Gastroesophageal sphincter (tissue), 4 donors: Measurements from ENCODE around the gene LCTL. TPM values are rescaled to one million over a fixed set of nuclear protein-coding genes. Genes with fewer than 3 reads are reported as not detected.

Source experiments
- ATAC-seq: fragments of 150-250 bp; one replicate; pipeline ENCODE4 v1.9.1; 2016; ENCODE audit warnings: mild to moderate bottlenecking, moderate library complexity
- H3K27ac ChIP-seq, 4 donors: fragments of 200-600 bp; sonication (generic) in 3 of 4; 1 replicate in 3 of 4; 2 replicates in 1 of 4; pipeline ENCODE4 v1.5.1; 2016 to 2019
- H3K27me3 ChIP-seq: fragments of 200-600 bp; sonication (generic); one replicate; pipeline ENCODE4 v1.5.1; 2019
- H3K36me3 ChIP-seq, 2 donors: fragments of 200-600 bp; sonication (generic); one replicate each; pipeline ENCODE4 v1.5.1; 2019; ENCODE audit warnings: control low read depth in 1 of 2
- H3K4me1 ChIP-seq, 3 donors: fragments of 200-600 bp; sonication (generic); 1 replicate in 2 of 3; 2 replicates in 1 of 3; pipeline ENCODE4 v1.5.1; 2016 to 2019; ENCODE audit warnings: control low read depth in 2 of 3
- H3K4me3 ChIP-seq, 2 donors: fragments of 200-600 bp; sonication (generic); one replicate each; pipeline ENCODE4 v1.5.1; 2019; ENCODE audit warnings: mild to moderate bottlenecking in 1 of 2, moderate library complexity in 1 of 2
- H3K9me3 ChIP-seq, 3 donors: fragments of 200-600 bp; sonication (generic); one replicate each; pipeline ENCODE4 v1.5.1; 2017 to 2019; ENCODE audit warnings: control low read depth in 2 of 3
- EP300 ChIP-seq: sonication (generic); formaldehyde crosslinking; IDR thresholded peaks from one replicate; pipeline ENCODE4 v1.6.1; 2017; ENCODE audit warnings: antibody characterized with exemption, mild to moderate bottlenecking
- POLR2A ChIP-seq, 2 donors: fragments of 450-650 bp; IDR thresholded peaks; one replicate each; pipeline ENCODE4 v1.6.1; 2017; ENCODE audit warnings: antibody characterized with exemption in 2 of 2, mild to moderate bottlenecking in 2 of 2, moderate library complexity in 1 of 2
- POLR2AphosphoS5 ChIP-seq: sonication (generic); formaldehyde crosslinking; IDR thresholded peaks from one replicate; pipeline ENCODE4 v1.6.1; 2017; ENCODE audit warnings: antibody characterized with exemption
- WGBS, 2 donors: methylation state at CpG; one replicate each; pipeline ENCODE4 v1.1.5; 2018; ENCODE audit warnings: low coverage in 1 of 2; 5-methylcytosine and 5-hydroxymethylcytosine counted together
- total RNA-seq, 4 donors: library from RNA; depleted of rRNA; stranded (reverse); fragments of >200 nt; gene quantifications; one replicate each; pipeline ENCODE4 v1.1.0, GENCODE V29; 2016
- TF ChIP-seq, protein P1 (sequence below), 4 experiments: fragments of 200-600 bp in 2 of 4; fragments of 450-650 bp in 2 of 4; sonication (generic) in 1 of 4; IDR thresholded peaks; one replicate each; pipeline ENCODE4 v1.5.1; 2017 to 2019; ENCODE audit warnings: antibody characterized with exemption in 4 of 4, mild to moderate bottlenecking in 2 of 4, moderate library complexity in 2 of 4

The LCTL gene
- total RNA-seq, 4 donors from 2014 or later, result not detected

DNA sequence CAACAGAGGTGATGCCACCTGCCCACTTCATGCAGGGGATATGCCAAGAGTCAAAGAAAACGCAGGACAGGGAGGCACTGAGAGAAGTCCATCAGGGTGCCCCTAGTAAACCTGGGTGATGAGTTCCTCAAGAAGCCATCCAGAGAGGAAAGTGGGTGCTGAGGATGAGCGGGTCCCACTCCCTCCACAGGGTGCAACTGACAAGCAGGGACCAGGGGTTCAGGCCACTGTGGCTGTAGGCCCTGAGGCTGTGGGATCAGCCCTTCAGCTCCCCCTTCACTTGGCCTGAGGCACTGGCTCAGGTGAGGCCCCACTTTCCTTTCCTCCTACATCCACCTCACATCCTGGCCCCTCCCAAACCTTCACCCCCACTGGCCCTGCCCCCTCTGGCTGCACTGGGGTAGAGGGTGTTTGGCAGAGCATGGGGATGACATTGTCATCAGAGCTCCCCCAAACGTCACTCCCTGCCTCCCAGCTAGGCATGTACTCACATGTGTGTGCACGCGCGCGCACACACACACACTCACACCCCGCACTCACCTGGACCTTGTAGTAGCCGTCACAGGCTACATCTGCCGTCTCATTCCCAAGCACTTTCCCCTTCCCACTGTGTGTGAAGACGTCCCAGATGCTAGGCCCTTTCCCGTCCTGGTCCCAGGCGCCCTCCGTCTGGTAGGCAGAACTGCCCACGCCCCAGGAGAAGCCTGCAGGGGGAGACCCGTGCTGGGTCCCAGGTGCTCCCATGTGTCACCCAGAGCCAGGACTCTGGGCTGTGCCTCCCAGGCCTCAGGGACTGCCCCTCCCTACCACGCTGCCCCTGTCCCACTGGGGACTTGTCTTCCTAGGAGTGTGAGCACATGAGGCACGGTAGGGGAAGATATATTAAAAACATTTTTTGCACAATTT lies 1.4 kb downstream of the LCTL start:
- peaks cover 0 to 8% (median 0%) of the 10 kb centered on the region in 3 donors for H3K4me1 ChIP-seq
- 50 to 90% methylated on average over 2 to 8 of the region's 18 CpGs for WGBS, 2 donors
- no peak overlapping the region for H3K27ac ChIP-seq
- peaks cover 3% of the 10 kb centered on the region for H3K27me3 ChIP-seq
- no peak for ATAC-seq
- H3K4me3 ChIP-seq, result no peak overlapping the region
- no peaks in the 10 kb centered on the region for H3K36me3 ChIP-seq
- H3K9me3 ChIP-seq, result no peaks in the 10 kb centered on the region
- TF ChIP-seq POLR2A (IDR thresholded peaks at IDR 0.05) (no peak), POLR2AphosphoS5 (no peak), EP300 (no peak)
- TF ChIP-seq, protein P1, sequence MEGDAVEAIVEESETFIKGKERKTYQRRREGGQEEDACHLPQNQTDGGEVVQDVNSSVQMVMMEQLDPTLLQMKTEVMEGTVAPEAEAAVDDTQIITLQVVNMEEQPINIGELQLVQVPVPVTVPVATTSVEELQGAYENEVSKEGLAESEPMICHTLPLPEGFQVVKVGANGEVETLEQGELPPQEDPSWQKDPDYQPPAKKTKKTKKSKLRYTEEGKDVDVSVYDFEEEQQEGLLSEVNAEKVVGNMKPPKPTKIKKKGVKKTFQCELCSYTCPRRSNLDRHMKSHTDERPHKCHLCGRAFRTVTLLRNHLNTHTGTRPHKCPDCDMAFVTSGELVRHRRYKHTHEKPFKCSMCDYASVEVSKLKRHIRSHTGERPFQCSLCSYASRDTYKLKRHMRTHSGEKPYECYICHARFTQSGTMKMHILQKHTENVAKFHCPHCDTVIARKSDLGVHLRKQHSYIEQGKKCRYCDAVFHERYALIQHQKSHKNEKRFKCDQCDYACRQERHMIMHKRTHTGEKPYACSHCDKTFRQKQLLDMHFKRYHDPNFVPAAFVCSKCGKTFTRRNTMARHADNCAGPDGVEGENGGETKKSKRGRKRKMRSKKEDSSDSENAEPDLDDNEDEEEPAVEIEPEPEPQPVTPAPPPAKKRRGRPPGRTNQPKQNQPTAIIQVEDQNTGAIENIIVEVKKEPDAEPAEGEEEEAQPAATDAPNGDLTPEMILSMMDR (IDR thresholded peaks at IDR 0.05), result no peak

DNA sequence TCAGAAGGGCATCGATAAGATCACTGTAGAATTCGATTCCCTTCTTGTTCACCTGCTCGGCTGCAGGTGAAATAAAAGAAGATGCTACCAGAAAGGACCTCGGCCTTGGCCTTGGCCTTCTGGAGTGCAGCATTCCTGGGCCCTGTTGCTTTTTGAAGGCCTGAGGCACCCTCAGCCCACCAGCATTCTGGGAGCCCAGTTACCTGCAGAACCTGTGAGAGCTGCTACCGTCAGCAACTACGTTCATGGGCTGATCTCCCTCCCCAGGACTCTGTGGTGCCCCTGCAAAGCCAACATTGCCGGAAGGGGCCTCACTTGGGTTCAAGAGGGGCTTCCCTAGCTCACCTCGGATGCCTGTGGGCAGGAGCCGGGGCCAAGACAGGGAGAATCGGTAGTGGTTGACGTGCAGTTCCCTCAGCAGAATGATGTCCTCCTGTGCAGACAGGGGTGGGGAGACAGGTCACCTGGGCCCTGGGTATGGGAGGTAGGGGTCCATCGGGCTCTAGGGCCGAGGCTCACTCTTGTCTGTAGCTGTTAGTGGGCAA lies 2.2 kb downstream of the LCTL start:
- H3K9me3 ChIP-seq, result no peaks in the 10 kb centered on the region
- no peaks in the 10 kb centered on the region for H3K36me3 ChIP-seq
- H3K27ac ChIP-seq, result no peak overlapping the region
- peaks cover 0 to 8% (median 0%) of the 10 kb centered on the region in 3 donors for H3K4me1 ChIP-seq
- no peak for TF ChIP-seq POLR2A (IDR thresholded peaks at IDR 0.05)
- no peak for TF ChIP-seq POLR2AphosphoS5
- TF ChIP-seq, protein P1 (IDR thresholded peaks at IDR 0.05), result no peak
- no peak for TF ChIP-seq EP300
- no peak overlapping the region for H3K4me3 ChIP-seq
- H3K27me3 ChIP-seq, result peaks cover 3% of the 10 kb centered on the region
- ATAC-seq, result no peak
- 80 to 95% methylated on average over 2 to 6 of the region's 13 CpGs for WGBS, 2 donors

DNA sequence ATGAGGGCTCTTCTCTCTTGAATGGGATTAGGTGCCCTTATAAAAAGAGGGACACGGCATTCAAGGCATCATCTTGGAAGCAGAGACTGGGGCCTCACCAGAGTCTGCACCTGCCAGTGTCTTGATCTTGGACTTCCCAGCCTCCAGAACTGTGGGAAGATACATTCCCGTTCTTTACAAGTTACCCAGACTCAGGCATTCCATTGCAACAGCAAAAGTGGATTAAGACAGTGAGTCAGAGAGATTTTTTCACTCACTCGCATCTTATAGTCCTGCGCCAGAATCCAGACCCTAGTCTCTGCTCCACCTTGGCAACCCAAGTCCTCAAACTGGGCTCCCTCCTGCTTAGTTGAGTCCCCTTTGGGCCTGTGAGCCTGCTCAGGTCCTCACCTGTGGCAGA lies 2.7 kb downstream of the LCTL start:
- Histone ChIP-seq H3K27me3 (peaks cover 3% of the 10 kb centered on the region), H3K4me3 (no peak overlapping the region), H3K9me3 (no peaks in the 10 kb centered on the region), H3K4me1 (peaks cover 0 to 8% (median 0%) of the 10 kb centered on the region in 3 donors), H3K27ac (no peak overlapping the region), H3K36me3 (no peaks in the 10 kb centered on the region)
- ATAC-seq, result no peak
- WGBS, 2 donors, result 53 to 100% methylated on average over 1 to 2 of the region's 4 CpGs
- TF ChIP-seq, protein P1 (IDR thresholded peaks at IDR 0.05), result no peak
- TF ChIP-seq POLR2A (IDR thresholded peaks at IDR 0.05) (no peak), EP300 (no peak), POLR2AphosphoS5 (no peak)

DNA sequence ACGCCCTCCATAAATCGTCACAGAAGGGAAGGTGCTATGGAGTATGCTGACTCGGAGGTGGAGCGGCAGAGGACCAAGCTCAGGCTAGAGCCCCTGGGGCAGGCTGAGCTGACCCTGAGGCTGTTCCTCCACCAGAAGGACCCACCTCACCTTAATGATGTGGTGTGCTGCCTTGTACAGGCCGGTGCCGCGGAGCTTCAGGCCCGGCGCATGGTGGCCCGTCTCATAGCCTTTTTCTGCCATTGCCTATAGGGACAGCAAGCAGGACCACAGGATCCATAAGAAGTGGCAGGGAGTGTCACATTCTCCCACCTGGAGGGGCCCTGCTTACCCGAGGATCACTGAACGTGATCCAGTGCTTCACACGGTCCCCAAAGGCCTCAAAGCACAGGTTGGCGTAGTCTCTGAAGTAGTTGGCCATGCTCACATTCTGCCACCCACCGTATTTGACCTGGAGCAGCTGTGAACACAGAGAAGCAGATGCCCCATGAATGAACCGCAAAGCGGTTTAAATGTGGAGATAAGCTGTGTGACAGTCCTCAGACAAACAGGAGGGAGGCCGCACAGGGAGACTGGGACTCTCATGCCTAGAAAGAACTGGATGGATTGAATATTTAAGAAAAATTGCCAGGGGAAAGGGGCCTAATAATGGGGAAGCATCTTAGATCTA lies 4.8 kb downstream of the LCTL start:
- Histone ChIP-seq H3K4me1 (no peaks in the 10 kb centered on the region), H3K27me3 (no peaks in the 10 kb centered on the region), H3K4me3 (no peak overlapping the region), H3K27ac (no peak overlapping the region), H3K9me3 (no peaks in the 10 kb centered on the region), H3K36me3 (no peaks in the 10 kb centered on the region)
- TF ChIP-seq, protein P1 (IDR thresholded peaks at IDR 0.05), result no peak
- TF ChIP-seq EP300, result no peak
- TF ChIP-seq POLR2A (IDR thresholded peaks at IDR 0.05), result no peak
- no peak for TF ChIP-seq POLR2AphosphoS5
- ATAC-seq, result no peak
- WGBS, 2 donors, result 90 to 98% methylated on average over 6 to 8 of the region's 18 CpGs
